ENCODE results near the gene HOXA5.
A peak's percentile ranks its signal among the peaks of the same experiment; 100 is the strongest.

The HOXA5 gene

DNA sequence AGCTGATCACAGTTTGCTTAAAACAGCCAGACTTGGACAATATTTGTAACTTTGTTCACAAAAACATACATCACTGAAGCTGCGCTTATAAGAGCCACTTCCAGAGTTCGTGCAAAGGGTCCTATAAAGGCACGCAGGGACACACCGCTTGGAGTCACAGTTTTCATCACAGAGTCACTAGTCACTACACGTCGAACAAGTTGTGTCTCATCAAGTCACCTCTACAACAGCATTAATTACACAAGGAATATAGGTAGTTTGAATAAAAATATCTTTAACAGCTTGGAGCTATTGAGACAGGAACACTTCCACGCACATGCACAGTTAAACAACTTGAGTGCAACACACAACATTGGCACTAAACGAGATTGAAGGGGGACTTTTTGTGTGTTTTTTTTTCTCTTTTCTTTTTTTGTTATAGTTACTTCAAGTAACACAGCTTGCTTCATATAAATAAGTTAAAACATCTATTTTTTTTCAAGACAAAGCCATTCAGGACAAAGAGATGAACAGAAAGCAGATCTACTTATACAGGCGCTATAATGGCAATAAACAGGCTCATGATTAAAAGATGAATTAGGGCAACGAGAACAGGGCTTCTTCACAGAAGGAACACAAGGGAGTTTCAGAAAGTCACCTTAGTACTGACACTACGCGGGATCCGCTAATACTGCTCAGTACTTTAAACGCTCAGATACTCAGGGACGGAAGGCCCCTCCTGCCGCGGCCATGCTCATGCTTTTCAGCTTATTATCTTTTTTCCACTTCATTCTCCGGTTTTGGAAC lies 2.2 kb downstream of the HOXA5 start:
- Histone ChIP-seq H3K27ac (ENCODE audit: extremely low read depth, low read depth, low read length) (peak overlapping the region; percentile 98), H3K4me1 (ENCODE audit: control insufficient read depth, insufficient read depth, low read length) (peaks cover 25% of the 10 kb centered on the region), H3K36me3 (ENCODE audit: control insufficient read depth in 2 of 2, insufficient read depth in 1 of 2, low read length in 2 of 2) (peaks cover 0 to 58% of the 10 kb centered on the region in 2 experiments; a peak in 2 of 3 replicates), H3K4me3 (ENCODE audit: low read depth, low read length) (peak overlapping the region; percentile 79), H3K9me3 (ENCODE audit: control insufficient read depth, insufficient read depth, low read depth, low read length) (no peaks in the 10 kb centered on the region)
- CTCF ChIA-PET = interaction anchor here (0.6 to 4.4 kb wide), 16 partner anchors 9 to 955 kb away, joined by 3 to 26 read pairs (median 6); partner anchors contain the start of gene HOXA4
- TF ChIP-seq ZNF169 (tag by site-specific recombination; IDR thresholded peaks at IDR 0.05) (no peak), ZNF530 (tag by site-specific recombination; IDR thresholded peaks at IDR 0.05; ENCODE audit: low read depth) (no peak), ZNF311 (tag by site-specific recombination; IDR thresholded peaks at IDR 0.05; ENCODE audit: borderline replicate concordance) (no peak), BCL11A (tag by site-specific recombination; IDR thresholded peaks at IDR 0.05; ENCODE audit: low read depth) (no peak), WT1 (tag by site-specific recombination; IDR thresholded peaks at IDR 0.05) (no peak), ZNF175 (tag by site-specific recombination; IDR thresholded peaks at IDR 0.05) (no peak), ZBTB48 (tag by site-specific recombination; IDR thresholded peaks at IDR 0.05) (no peak), ZNF112 (tag by site-specific recombination; IDR thresholded peaks at IDR 0.05) (no peak), SCRT2 (tag by site-specific recombination; IDR thresholded peaks at IDR 0.05) (no peak), REPIN1 (tag by site-specific recombination; IDR thresholded peaks at IDR 0.05; ENCODE audit: low read depth) (no peak), KLF8 (tag by site-specific recombination; IDR thresholded peaks at IDR 0.05) (no peak), ZNF121 (tag by site-specific recombination; IDR thresholded peaks at IDR 0.05) (no peak), ZNF292 (tag by site-specific recombination; IDR thresholded peaks at IDR 0.05; ENCODE audit: borderline replicate concordance, low read depth) (no peak), REST (tag by site-specific recombination; IDR thresholded peaks at IDR 0.05) (no peak), ZNF223 (tag by site-specific recombination; IDR thresholded peaks at IDR 0.05) (no peak), ZNF433 (tag by site-specific recombination; IDR thresholded peaks at IDR 0.05; ENCODE audit: low read depth) (no peak)
- TF ChIP-seq, protein P1, sequence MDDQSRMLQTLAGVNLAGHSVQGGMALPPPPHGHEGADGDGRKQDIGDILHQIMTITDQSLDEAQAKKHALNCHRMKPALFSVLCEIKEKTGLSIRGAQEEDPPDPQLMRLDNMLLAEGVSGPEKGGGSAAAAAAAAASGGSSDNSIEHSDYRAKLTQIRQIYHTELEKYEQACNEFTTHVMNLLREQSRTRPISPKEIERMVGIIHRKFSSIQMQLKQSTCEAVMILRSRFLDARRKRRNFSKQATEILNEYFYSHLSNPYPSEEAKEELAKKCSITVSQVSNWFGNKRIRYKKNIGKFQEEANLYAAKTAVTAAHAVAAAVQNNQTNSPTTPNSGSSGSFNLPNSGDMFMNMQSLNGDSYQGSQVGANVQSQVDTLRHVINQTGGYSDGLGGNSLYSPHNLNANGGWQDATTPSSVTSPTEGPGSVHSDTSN (CRISPR knock-in tag; IDR thresholded peaks at IDR 0.05) = no peak
- POLR2A ChIA-PET = interaction anchor here (0.6 to 1.2 kb wide), 7 partner anchors 21 to 772 kb away, joined by 3 to 6 read pairs (median 3); partner anchors contain the start of gene SKAP2

GRCh38 chr7:27140126-27140857 lies 3.2 kb downstream of the HOXA5 start:
- H3K27ac ChIP-seq (ENCODE audit: extremely low read depth, low read depth, low read length) = peak overlapping the region; percentile 98
- ChIA-PET CTCF (interaction anchor here (0.6 to 4.4 kb wide), 11 partner anchors 8 to 460 kb away, joined by 3 to 26 read pairs (median 7); partner anchors contain the start of gene HOXA4), POLR2A (interaction anchor here (1.3 kb wide), 1 partner anchor 21 kb away, joined by 3 read pairs; no protein-coding TSS in a partner anchor)
- no peaks in the 10 kb centered on the region for H3K9me3 ChIP-seq (ENCODE audit: control insufficient read depth, insufficient read depth, low read depth, low read length)
- H3K4me3 ChIP-seq (ENCODE audit: low read depth, low read length) = no peak overlapping the region
- H3K36me3 ChIP-seq (ENCODE audit: control insufficient read depth in 2 of 2, insufficient read depth in 1 of 2, low read length in 2 of 2) = peaks cover 0 to 48% of the 10 kb centered on the region in 2 experiments; a peak in 1 of 3 replicates
- H3K4me1 ChIP-seq (ENCODE audit: control insufficient read depth, insufficient read depth, low read length) = peaks cover 33% of the 10 kb centered on the region
- TF ChIP-seq OSR2 (tag by site-specific recombination; IDR thresholded peaks at IDR 0.05) (peak; percentile 82), INSM2 (tag by site-specific recombination; IDR thresholded peaks at IDR 0.05) (peak; percentile 41; the same call in 1 of the 2 replicates), ZBTB44 (tag by site-specific recombination; IDR thresholded peaks at IDR 0.05) (peak; percentile 59), PRDM6 (tag by site-specific recombination; IDR thresholded peaks at IDR 0.05) (peak; percentile 99), ZNF473 (tag by site-specific recombination; IDR thresholded peaks at IDR 0.05) (no peak), ZNF585B (tag by site-specific recombination; IDR thresholded peaks at IDR 0.05) (no peak), ZNF501 (tag by site-specific recombination; IDR thresholded peaks at IDR 0.05) (no peak)
